Esophagus (tissue), 2 donors: ENCODE results near the gene EYS. TPM values are rescaled to one million over a fixed set of nuclear protein-coding genes. Genes with fewer than 3 reads are reported as not detected.

Source experiments
- H3K27ac ChIP-seq, 2 donors: one replicate each; pipeline ENCODE4 v1.5.1; 2013; ENCODE audit warnings: low read depth in 2 of 2, mild to moderate bottlenecking in 2 of 2, inconsistent platforms in 1 of 2, low read length in 1 of 2, moderate library complexity in 1 of 2
- H3K27me3 ChIP-seq, 2 donors: one replicate each; pipeline ENCODE4 v1.6.1; 2013; ENCODE audit warnings: low read length in 2 of 2, control low read depth in 1 of 2, mild to moderate bottlenecking in 1 of 2; ENCODE audit not compliant: insufficient read depth in 2 of 2, control insufficient read depth in 1 of 2
- H3K36me3 ChIP-seq, 2 donors: one replicate each; pipeline ENCODE4 v1.6.1; 2013; ENCODE audit warnings: low read length in 1 of 2; ENCODE audit not compliant: control insufficient read depth in 2 of 2, insufficient read depth in 2 of 2
- H3K4me1 ChIP-seq, 2 donors: one replicate each; pipeline ENCODE4 v1.6.1; 2013; ENCODE audit warnings: low read length in 1 of 2; ENCODE audit not compliant: control insufficient read depth in 2 of 2, insufficient read depth in 2 of 2
- H3K4me3 ChIP-seq, 2 donors: one replicate each; pipeline ENCODE4 v1.5.1; 2013; ENCODE audit warnings: low read length in 2 of 2, mild to moderate bottlenecking in 2 of 2, low read depth in 1 of 2, moderate library complexity in 1 of 2
- H3K9me3 ChIP-seq, 2 donors: one replicate each; pipeline ENCODE4 v1.6.1; 2013; ENCODE audit warnings: mild to moderate bottlenecking in 2 of 2, low read depth in 1 of 2, low read length in 1 of 2, moderate library complexity in 1 of 2; ENCODE audit not compliant: control insufficient read depth in 2 of 2, insufficient read depth in 1 of 2
- WGBS, 2 donors: extraction: QIAGEN DNeasy Blood & Tissue Kit; methylation state at CpG; one replicate each; pipeline ENCODE4 v1.1.7; 2013; 5-methylcytosine and 5-hydroxymethylcytosine counted together
- polyA plus RNA-seq, 2 donors: library from polyadenylated mRNA; stranded (reverse); fragments of 200-250 nt; gene quantifications; one replicate each; pipeline ENCODE4 v1.2.3, GENCODE V29; 2013
- donor health status: healthy with polysubstance abuse.
- donor health status: Bipolar disorder and iron deficiency.

The EYS gene
- polyA plus RNA-seq, 2 donors: not detected

DNA sequence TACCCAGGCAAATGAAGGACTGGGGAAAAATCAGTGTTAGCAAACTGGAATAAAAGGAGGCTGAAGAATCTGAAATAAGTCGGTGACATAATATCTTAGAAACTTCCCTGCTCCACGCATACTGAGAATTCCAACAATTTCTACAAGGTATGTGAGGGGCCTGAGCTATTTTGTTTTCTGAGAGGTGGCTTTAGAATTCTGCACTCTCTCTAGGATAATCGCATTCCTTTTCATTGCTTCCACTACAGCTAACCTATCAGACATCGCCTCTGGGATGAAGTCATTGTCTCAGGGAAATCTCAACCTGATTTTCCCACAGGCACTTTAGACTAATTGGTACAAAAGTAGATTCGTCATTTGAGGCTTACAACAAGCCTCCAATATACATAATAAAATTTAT lies 1330.6 kb downstream of the EYS start:
- no peaks in the 10 kb centered on the region for H3K4me1 ChIP-seq
- no peak overlapping the region for H3K4me3 ChIP-seq
- H3K27me3 ChIP-seq: no peaks in the 10 kb centered on the region
- H3K36me3 ChIP-seq: no peaks in the 10 kb centered on the region
- no peak overlapping the region for H3K27ac ChIP-seq
- peaks cover 6 to 7% of the 10 kb centered on the region in 2 donors for H3K9me3 ChIP-seq
- 75 to 77% methylated on average over 5 of the region's 5 CpGs for WGBS, 2 donors

- Histone ChIP-seq H3K27ac (no peak overlapping the region), H3K4me1 (no peaks in the 10 kb centered on the region), H3K9me3 (no peaks in the 10 kb centered on the region), H3K4me3 (no peak overlapping the region), H3K36me3 (no peaks in the 10 kb centered on the region), H3K27me3 (no peaks in the 10 kb centered on the region)
- 50 to 56% methylated on average over 1 of the region's 1 CpG for WGBS, 2 donors
Observed at GRCh38 chr6:64357430-64357829, 1349.6 kb downstream of the EYS start.

GRCh38 chr6:64347411-64347810 lies 1359.6 kb downstream of the EYS start:
- no peak overlapping the region for H3K4me3 ChIP-seq
- H3K36me3 ChIP-seq: no peaks in the 10 kb centered on the region
- no peaks in the 10 kb centered on the region for H3K4me1 ChIP-seq
- H3K9me3 ChIP-seq: no peaks in the 10 kb centered on the region
- H3K27me3 ChIP-seq: no peaks in the 10 kb centered on the region
- H3K27ac ChIP-seq: no peak overlapping the region
- 84 to 88% methylated on average over 1 of the region's 1 CpG for WGBS, 2 donors

DNA sequence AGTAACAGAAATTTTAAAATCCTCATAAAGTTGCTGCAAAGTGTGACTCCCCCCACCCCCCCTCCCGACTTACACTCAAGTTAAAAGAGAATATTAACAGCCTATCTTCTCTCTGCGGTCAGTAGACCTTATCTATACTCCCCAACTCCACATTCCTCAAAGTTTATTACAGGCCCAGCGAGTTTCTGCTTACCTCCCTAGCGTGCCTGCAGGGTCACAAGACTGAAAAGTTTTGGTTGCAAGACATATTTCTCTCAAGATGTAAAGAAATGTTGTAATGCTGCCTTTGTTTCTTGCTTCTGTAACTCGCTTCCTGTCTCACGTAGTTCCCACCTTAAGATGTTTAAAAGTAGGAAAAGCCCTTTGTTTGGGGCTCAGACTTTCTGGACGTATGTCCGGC lies 1371.8 kb downstream of the EYS start:
- Histone ChIP-seq H3K27ac (no peak overlapping the region), H3K4me3 (no peak overlapping the region), H3K36me3 (no peaks in the 10 kb centered on the region), H3K4me1 (no peaks in the 10 kb centered on the region), H3K9me3 (peaks cover 0 to 2% of the 10 kb centered on the region in 2 donors), H3K27me3 (no peaks in the 10 kb centered on the region)
- WGBS, 2 donors: 81 to 83% methylated on average over 8 of the region's 8 CpGs

DNA sequence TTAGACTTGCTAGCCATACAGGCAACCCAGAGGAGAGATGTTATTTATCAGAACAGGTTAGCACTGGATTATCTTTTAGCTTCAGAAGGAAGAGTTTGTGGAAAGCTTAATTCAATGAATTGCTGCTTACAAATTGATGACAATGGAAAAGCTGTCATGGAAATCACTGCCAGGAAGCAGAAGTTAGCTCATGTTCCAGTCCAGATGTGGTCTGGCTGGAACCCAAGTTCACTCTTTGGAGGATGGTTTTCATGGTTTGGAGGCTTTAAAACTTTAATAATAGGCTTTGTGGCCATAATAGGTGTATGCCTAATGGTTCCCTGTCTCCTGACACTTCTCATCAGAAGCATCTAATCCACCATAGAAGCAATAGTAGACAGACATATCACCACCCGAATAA lies 1372.4 kb downstream of the EYS start:
- Histone ChIP-seq H3K4me1 (no peaks in the 10 kb centered on the region), H3K9me3 (peaks cover 0 to under 1% of the 10 kb centered on the region in 2 donors), H3K27me3 (no peaks in the 10 kb centered on the region), H3K4me3 (no peak overlapping the region), H3K27ac (no peak overlapping the region), H3K36me3 (no peaks in the 10 kb centered on the region)
- WGBS, 2 donors: 92 to 97% methylated on average over 1 of the region's 1 CpG

- H3K4me1 ChIP-seq: no peaks in the 10 kb centered on the region
- H3K4me3 ChIP-seq: no peak overlapping the region
- H3K36me3 ChIP-seq: no peaks in the 10 kb centered on the region
- peaks cover 0 to 3% of the 10 kb centered on the region in 2 donors for H3K9me3 ChIP-seq
- H3K27me3 ChIP-seq: no peaks in the 10 kb centered on the region
- 44 to 47% methylated on average over 5 of the region's 5 CpGs for WGBS, 2 donors
- no peak overlapping the region for H3K27ac ChIP-seq
Observed at GRCh38 chr6:64330694-64331307, 1376.2 kb downstream of the EYS start.

DNA sequence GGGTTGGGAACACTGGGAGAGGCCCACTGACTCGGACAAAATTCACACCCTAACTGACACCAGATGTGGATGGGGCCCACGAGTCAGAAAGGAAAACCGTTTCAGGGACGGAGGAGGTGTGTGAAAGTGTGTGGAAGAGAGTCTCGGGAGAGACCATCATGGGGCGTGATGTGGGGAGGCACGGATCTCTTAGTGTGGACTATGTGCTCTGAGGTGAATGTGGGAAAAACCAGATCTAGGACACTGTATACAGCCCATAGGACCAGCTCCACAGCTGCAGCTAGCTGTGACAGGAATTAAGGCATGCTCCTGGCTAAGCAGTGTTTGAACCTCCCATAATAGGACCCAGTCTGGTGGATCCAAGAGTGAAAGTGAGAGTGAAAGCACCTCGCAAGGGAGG lies 1380.1 kb downstream of the EYS start:
- Histone ChIP-seq H3K27me3 (no peaks in the 10 kb centered on the region), H3K9me3 (peaks cover 0 to 3% of the 10 kb centered on the region in 2 donors), H3K4me3 (no peak overlapping the region), H3K36me3 (no peaks in the 10 kb centered on the region), H3K27ac (no peak overlapping the region), H3K4me1 (no peaks in the 10 kb centered on the region)
- 84 to 87% methylated on average over 8 of the region's 8 CpGs for WGBS, 2 donors

DNA sequence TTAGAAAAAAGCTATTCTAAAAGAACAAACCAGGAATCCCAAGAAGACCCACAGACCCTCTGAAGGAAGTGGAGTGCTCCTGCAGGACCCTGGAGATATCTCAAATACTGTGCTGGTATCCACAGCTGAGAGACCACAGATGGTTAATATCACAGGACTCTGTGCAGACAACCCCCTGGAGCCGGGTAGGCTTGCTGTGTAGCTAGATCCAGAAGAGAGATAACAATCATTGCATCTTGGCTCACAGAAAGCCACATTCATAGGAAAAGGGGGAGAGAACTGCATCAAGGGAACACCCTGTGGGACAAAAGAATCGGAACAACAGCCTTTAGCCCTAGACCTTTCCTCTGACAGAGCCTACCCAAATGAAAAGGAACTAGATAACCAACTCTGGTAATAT lies 1381.9 kb downstream of the EYS start:
- Histone ChIP-seq H3K27me3 (no peaks in the 10 kb centered on the region), H3K9me3 (peaks cover 0 to 3% of the 10 kb centered on the region in 2 donors), H3K27ac (no peak overlapping the region), H3K36me3 (no peaks in the 10 kb centered on the region), H3K4me1 (no peaks in the 10 kb centered on the region), H3K4me3 (no peak overlapping the region)
- WGBS, 2 donors: 56% methylated on average over 2 of the region's 2 CpGs

- Histone ChIP-seq H3K9me3 (peaks cover 3 to 6% of the 10 kb centered on the region in 2 donors), H3K4me3 (no peak overlapping the region), H3K36me3 (no peaks in the 10 kb centered on the region), H3K27ac (no peak overlapping the region), H3K27me3 (no peaks in the 10 kb centered on the region), H3K4me1 (no peaks in the 10 kb centered on the region)
Observed at GRCh38 chr6:64310214-64310613, 1396.8 kb downstream of the EYS start.
